ENCODE measurements around the gene MFSD12. TPM values are rescaled to one million over a fixed set of nuclear protein-coding genes. Genes with fewer than 3 reads are reported as not detected.

Gene MFSD12
- total and polyA plus RNA-seq, 2 experiments from 2014 or later, result 23.0 to 67.9 TPM

- no peaks in the 10 kb centered on the region; the same call in 1 of the 2 replicates for H3K36me3 ChIP-seq (ENCODE audit: low read depth)
- H3F3A ChIP-seq (ENCODE audit: insufficient read depth), result no peaks in the 10 kb centered on the region
- H3K79me2 ChIP-seq (ENCODE audit: insufficient read depth), result peaks cover 40% of the 10 kb centered on the region
- no peaks in the 10 kb centered on the region for H3K27me3 ChIP-seq (replicated peaks; ENCODE audit: insufficient read depth)
- H3K9me2 ChIP-seq (ENCODE audit: insufficient read depth), result no peaks in the 10 kb centered on the region
- H3K27ac ChIP-seq, result no peak overlapping the region
- H4K20me1 ChIP-seq (ENCODE audit: insufficient read depth), result no peaks in the 10 kb centered on the region
- H2AFZ ChIP-seq, result no peak overlapping the region
- H3K9me3 ChIP-seq (ENCODE audit: low read depth), result no peaks in the 10 kb centered on the region
- no peaks in the 10 kb centered on the region for H3K4me1 ChIP-seq (ENCODE audit: insufficient read depth)
- in situ Hi-C loops (cut with MboI), result no loop called here
- TF ChIP-seq EZH2phosphoT487 (IDR thresholded peaks at IDR 0.05; ENCODE audit: insufficient read depth, low read depth) (no peak), EZH2 (IDR thresholded peaks at IDR 0.05; ENCODE audit: insufficient read depth, poor library complexity, severe bottlenecking) (no peak)
- no peak overlapping the region for H3K4me3 ChIP-seq
- no peak overlapping the region for H3K9ac ChIP-seq
- WGBS, 2 experiments (ENCODE audit: low coverage in 1 of 2, low lambda C conversion rate in 2 of 2, missing lambda C conversion rate in 2 of 2), result 97 to 99% methylated on average over 9 to 20 of the region's 20 CpGs
- no peak for DNase-seq
- no peak overlapping the region for H3K4me2 ChIP-seq (ENCODE audit: unreplicated experiment)
Measured at GRCh38 chr19:3524904-3525451, 32.4 kb downstream of the MFSD12 start.

- in situ Hi-C loops (cut with MboI), result no loop called here
- Histone ChIP-seq H3K4me3 (no peak overlapping the region), H3K4me2 (ENCODE audit: unreplicated experiment) (no peak overlapping the region), H3K27ac (no peak overlapping the region), H3F3A (ENCODE audit: insufficient read depth) (no peaks in the 10 kb centered on the region), H3K9me2 (ENCODE audit: insufficient read depth) (no peaks in the 10 kb centered on the region), H3K79me2 (ENCODE audit: insufficient read depth) (peaks cover 48% of the 10 kb centered on the region), H3K27me3 (replicated peaks; ENCODE audit: insufficient read depth) (no peaks in the 10 kb centered on the region), H4K20me1 (ENCODE audit: insufficient read depth) (no peaks in the 10 kb centered on the region), H3K4me1 (ENCODE audit: insufficient read depth) (no peaks in the 10 kb centered on the region), H3K36me3 (ENCODE audit: low read depth) (no peaks in the 10 kb centered on the region; the same call in 1 of the 2 replicates), H2AFZ (no peak overlapping the region), H3K9me3 (ENCODE audit: low read depth) (no peaks in the 10 kb centered on the region), H3K9ac (no peak overlapping the region)
- no peak for TF ChIP-seq EZH2 (IDR thresholded peaks at IDR 0.05; ENCODE audit: insufficient read depth, poor library complexity, severe bottlenecking)
- TF ChIP-seq EZH2phosphoT487 (IDR thresholded peaks at IDR 0.05; ENCODE audit: insufficient read depth, low read depth), result no peak
- no peak for DNase-seq
- 91 to 96% methylated on average over 25 to 32 of the region's 33 CpGs for WGBS, 2 experiments (ENCODE audit: low coverage in 1 of 2, low lambda C conversion rate in 2 of 2, missing lambda C conversion rate in 2 of 2)
Measured at GRCh38 chr19:3524078-3524842, 33.1 kb downstream of the MFSD12 start.

GRCh38 chr19:3523361-3524077, 33.9 kb downstream of the MFSD12 start:
- no peaks in the 10 kb centered on the region; the same call in 1 of the 2 replicates for H3K36me3 ChIP-seq (ENCODE audit: low read depth)
- H3K4me3 ChIP-seq, result no peak overlapping the region
- H3K4me1 ChIP-seq (ENCODE audit: insufficient read depth), result no peaks in the 10 kb centered on the region
- TF ChIP-seq EZH2phosphoT487 (IDR thresholded peaks at IDR 0.05; ENCODE audit: insufficient read depth, low read depth) (no peak), EZH2 (IDR thresholded peaks at IDR 0.05; ENCODE audit: insufficient read depth, poor library complexity, severe bottlenecking) (no peak)
- in situ Hi-C loops (cut with MboI), result no loop called here
- H3K9me2 ChIP-seq (ENCODE audit: insufficient read depth), result no peaks in the 10 kb centered on the region
- H2AFZ ChIP-seq, result no peak overlapping the region
- H3K4me2 ChIP-seq (ENCODE audit: unreplicated experiment), result no peak overlapping the region
- no peaks in the 10 kb centered on the region for H4K20me1 ChIP-seq (ENCODE audit: insufficient read depth)
- no peaks in the 10 kb centered on the region for H3K9me3 ChIP-seq (ENCODE audit: low read depth)
- no peaks in the 10 kb centered on the region for H3F3A ChIP-seq (ENCODE audit: insufficient read depth)
- 89 to 95% methylated on average over 19 to 21 of the region's 21 CpGs for WGBS, 2 experiments (ENCODE audit: low coverage in 1 of 2, low lambda C conversion rate in 2 of 2, missing lambda C conversion rate in 2 of 2)
- H3K27ac ChIP-seq, result no peak overlapping the region
- H3K79me2 ChIP-seq (ENCODE audit: insufficient read depth), result peaks cover 55% of the 10 kb centered on the region
- no peak for DNase-seq
- no peak overlapping the region for H3K9ac ChIP-seq
- no peaks in the 10 kb centered on the region for H3K27me3 ChIP-seq (replicated peaks; ENCODE audit: insufficient read depth)

GRCh38 chr19:3522421-3523360, 34.7 kb downstream of the MFSD12 start:
- 88 to 90% methylated on average over 27 to 35 of the region's 40 CpGs for WGBS, 2 experiments (ENCODE audit: low coverage in 1 of 2, low lambda C conversion rate in 2 of 2, missing lambda C conversion rate in 2 of 2)
- Histone ChIP-seq H3K4me2 (ENCODE audit: unreplicated experiment) (no peak overlapping the region), H3K9ac (no peak overlapping the region), H3K36me3 (ENCODE audit: low read depth) (no peaks in the 10 kb centered on the region), H3K27ac (no peak overlapping the region), H3K27me3 (replicated peaks; ENCODE audit: insufficient read depth) (no peaks in the 10 kb centered on the region), H3K4me3 (no peak overlapping the region), H3F3A (ENCODE audit: insufficient read depth) (no peaks in the 10 kb centered on the region), H3K4me1 (ENCODE audit: insufficient read depth) (no peaks in the 10 kb centered on the region), H4K20me1 (ENCODE audit: insufficient read depth) (no peaks in the 10 kb centered on the region), H3K79me2 (ENCODE audit: insufficient read depth) (peaks cover 63% of the 10 kb centered on the region), H3K9me3 (ENCODE audit: low read depth) (no peaks in the 10 kb centered on the region), H2AFZ (no peak overlapping the region), H3K9me2 (ENCODE audit: insufficient read depth) (no peaks in the 10 kb centered on the region)
- no peak for DNase-seq
- in situ Hi-C loops (cut with MboI), result no loop called here
- TF ChIP-seq EZH2 (IDR thresholded peaks at IDR 0.05; ENCODE audit: insufficient read depth, poor library complexity, severe bottlenecking) (no peak), EZH2phosphoT487 (IDR thresholded peaks at IDR 0.05; ENCODE audit: insufficient read depth, low read depth) (no peak)
